CD14-positive monocyte (primary cell): Measurements from ENCODE around the gene LZIC. TPM values are rescaled to one million over a fixed set of nuclear protein-coding genes. Genes with fewer than 3 reads are reported as not detected.
A peak's percentile ranks its signal among the peaks of the same experiment; 100 is the strongest.

Source experiments
- DNase-seq, 3 donors: peaks; one replicate each; pipeline ENCODE4 v3.0.0-alpha.2; 2011 to 2022
- H2AFZ ChIP-seq: 2 replicates; pipeline ENCODE4 v1.6.0; 2012; ENCODE audit warnings: mild to moderate bottlenecking, low read depth, low read length, inconsistent platforms; ENCODE audit not compliant: insufficient read depth, poor library complexity, severe bottlenecking
- H3K27ac ChIP-seq, 2 donors: 1 replicate in 1 of 2; 2 replicates in 1 of 2; pipeline ENCODE4 v1.5.1; 2012 to 2013; ENCODE audit warnings: low read length in 2 of 2, control low read depth in 1 of 2, inconsistent platforms in 1 of 2, low read depth in 1 of 2, mild to moderate bottlenecking in 1 of 2
- H3K27me3 ChIP-seq, 2 donors: one replicate each; pipeline versions ENCODE4 v1.6.0 to v1.6.1; 2011 to 2013; ENCODE audit warnings: low read length in 2 of 2; ENCODE audit not compliant: control insufficient read depth in 2 of 2, insufficient read depth in 2 of 2
- H3K36me3 ChIP-seq, 2 donors: replicated peaks in 1 of 2; 1 replicate in 1 of 2; 2 replicates in 1 of 2; pipeline versions ENCODE4 v1.5.1 to v1.6.1; 2012 to 2013; ENCODE audit warnings: low read length in 2 of 2, control low read depth in 1 of 2, inconsistent platforms in 1 of 2, mild to moderate bottlenecking in 1 of 2; ENCODE audit not compliant: insufficient read depth in 2 of 2, control insufficient read depth in 1 of 2
- H3K4me1 ChIP-seq, 2 donors: 1 replicate in 1 of 2; 2 replicates in 1 of 2; pipeline versions ENCODE4 v1.5.1 to v1.6.1; 2012 to 2013; ENCODE audit warnings: low read length in 2 of 2, control low read depth in 1 of 2, inconsistent platforms in 1 of 2, mild to moderate bottlenecking in 1 of 2, moderate library complexity in 1 of 2; ENCODE audit not compliant: insufficient read depth in 2 of 2, control insufficient read depth in 1 of 2
- H3K4me2 ChIP-seq: replicated peaks from 2 replicates; pipeline ENCODE3; 2012; ENCODE audit warnings: low read length, moderate library complexity, mild to moderate bottlenecking; ENCODE audit not compliant: poor library complexity, severe bottlenecking; ENCODE audit errors: extremely low read depth
- H3K4me3 ChIP-seq, 3 experiments: fragments of 200-600 bp in 1 of 3; sonication (generic) in 1 of 3; replicated peaks in 1 of 3; 1 replicate in 2 of 3; 2 replicates in 1 of 3; pipeline ENCODE4 v1.5.1; 2011 to 2013; ENCODE audit warnings: low read length in 3 of 3, mild to moderate bottlenecking in 3 of 3, control low read depth in 2 of 3, low read depth in 2 of 3, inconsistent platforms in 1 of 3, moderate library complexity in 1 of 3
- H3K79me2 ChIP-seq: 2 replicates; pipeline ENCODE4 v1.6.0; 2012; ENCODE audit warnings: mild to moderate bottlenecking, control low read depth, inconsistent platforms, low read length, moderate library complexity; ENCODE audit not compliant: insufficient read depth
- H3K9ac ChIP-seq: 2 replicates; pipeline ENCODE4 v1.6.0; 2017; ENCODE audit warnings: low read length, mild to moderate bottlenecking; ENCODE audit not compliant: insufficient read depth, poor library complexity, severe bottlenecking
- H3K9me3 ChIP-seq, 2 donors: replicated peaks in 1 of 2; 1 replicate in 1 of 2; 2 replicates in 1 of 2; pipeline versions ENCODE4 v1.5.1 to v1.6.1; 2012 to 2013; ENCODE audit warnings: low read length in 2 of 2, control low read depth in 1 of 2; ENCODE audit not compliant: control insufficient read depth in 1 of 2, insufficient read depth in 1 of 2
- H4K20me1 ChIP-seq: 2 replicates; pipeline ENCODE4 v1.6.0; 2012; ENCODE audit warnings: mild to moderate bottlenecking, low read length, control low read depth, moderate library complexity; ENCODE audit not compliant: insufficient read depth
- H3K27ac Mint-ChIP-seq, 7 donors: one replicate each; pipeline ENCODE4 v1.8.0; 2020; ENCODE audit warnings: mild to moderate bottlenecking in 7 of 7, mixed read lengths in 7 of 7, moderate library complexity in 6 of 7, inconsistent platforms in 2 of 7
- H3K27me3 Mint-ChIP-seq, 3 donors: one replicate each; pipeline ENCODE4 v1.8.0; 2021 to 2022; ENCODE audit warnings: low read depth in 3 of 3, mild to moderate bottlenecking in 3 of 3, mixed read lengths in 3 of 3, moderate library complexity in 3 of 3, inconsistent platforms in 1 of 3
- H3K36me3 Mint-ChIP-seq, 2 donors: one replicate each; pipeline ENCODE4 v1.8.0; 2020; ENCODE audit warnings: mixed read lengths in 2 of 2, inconsistent platforms in 1 of 2, mild to moderate bottlenecking in 1 of 2
- H3K4me1 Mint-ChIP-seq: one replicate; pipeline ENCODE4 v1.8.0; 2020; ENCODE audit warnings: mild to moderate bottlenecking, mixed read lengths
- H3K4me3 Mint-ChIP-seq, 2 donors: one replicate each; pipeline ENCODE4 v1.8.0; 2020; ENCODE audit warnings: mild to moderate bottlenecking in 2 of 2, mixed read lengths in 2 of 2, moderate library complexity in 1 of 2
- H3K9me3 Mint-ChIP-seq, 7 donors: one replicate each; pipeline ENCODE4 v1.8.0; 2020 to 2022; ENCODE audit warnings: mixed read lengths in 7 of 7, mild to moderate bottlenecking in 6 of 7, moderate library complexity in 6 of 7, inconsistent platforms in 2 of 7
- WGBS: methylation state at CpG from one replicate; pipeline ENCODE4 v1.1.5; 2013; ENCODE audit warnings: missing lambda C conversion rate; ENCODE audit not compliant: insufficient coverage; 5-methylcytosine and 5-hydroxymethylcytosine counted together
- intact Hi-C, 2 donors: fragments of 100-400 bp; cut with micrococcal nuclease; formaldehyde crosslinking; loops; one replicate each; pipeline versions ENCODE4 v1.15.0 to v1.15.1; 2023
- polyA plus RNA-seq, 3 donors: library from polyadenylated mRNA; depleted of rRNA in 1 of 3; unstranded in 2 of 3; stranded (reverse) in 1 of 3; fragments of 300-500 nt in 2 of 3; fragments of >200 nt in 1 of 3; fragmentation: Illumina TruSeq in 2 of 3; gene quantifications; 1 replicate in 2 of 3; 2 replicates in 1 of 3; pipeline ENCODE4 v1.2.3, GENCODE V29; 2012 to 2021
- TF ChIP-seq, protein P1 (sequence below): fragments of 200-600 bp; IDR thresholded peaks from one replicate; pipeline ENCODE4 v1.8.0; 2022; ENCODE audit warnings: antibody characterized with exemption, mild to moderate bottlenecking

The LZIC gene
- polyA plus RNA-seq, 3 donors = 11.1 to 32.9 (median 28.2) TPM

DNA sequence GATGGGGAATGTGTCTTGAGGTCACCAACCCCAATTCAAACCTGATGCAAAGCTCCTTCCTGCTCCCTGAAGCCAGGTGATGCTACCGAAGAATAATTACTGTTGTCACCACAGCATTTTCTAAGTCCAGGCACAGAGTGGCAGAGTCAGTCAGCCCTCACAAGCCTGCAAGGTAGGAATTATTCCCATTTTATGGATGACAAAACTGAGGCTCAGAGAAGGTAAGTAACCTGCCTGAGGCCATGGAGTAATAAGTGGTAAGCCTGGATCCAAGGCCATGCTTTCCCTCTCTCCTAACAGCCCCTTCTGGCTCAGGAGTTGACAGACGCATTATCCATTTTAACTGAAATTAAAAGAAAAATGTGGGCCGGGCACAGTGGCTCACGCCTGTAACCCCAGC lies 56.1 kb downstream of the LZIC start:
- Histone ChIP-seq H3K4me2 (no peak overlapping the region), H2AFZ (no peak overlapping the region), H3K9me3 (no peaks in the 10 kb centered on the region), H3K9ac (no peak overlapping the region), H4K20me1 (peaks cover 3% of the 10 kb centered on the region), H3K4me3 (no peak overlapping the region), H3K27ac (no peak overlapping the region), H3K27me3 (no peaks in the 10 kb centered on the region), H3K36me3 (peaks cover 13 to 41% of the 10 kb centered on the region in 2 donors), H3K79me2 (peaks cover 58% of the 10 kb centered on the region), H3K4me1 (peaks cover 26 to 27% of the 10 kb centered on the region in 2 donors)
- TF ChIP-seq, protein P1, sequence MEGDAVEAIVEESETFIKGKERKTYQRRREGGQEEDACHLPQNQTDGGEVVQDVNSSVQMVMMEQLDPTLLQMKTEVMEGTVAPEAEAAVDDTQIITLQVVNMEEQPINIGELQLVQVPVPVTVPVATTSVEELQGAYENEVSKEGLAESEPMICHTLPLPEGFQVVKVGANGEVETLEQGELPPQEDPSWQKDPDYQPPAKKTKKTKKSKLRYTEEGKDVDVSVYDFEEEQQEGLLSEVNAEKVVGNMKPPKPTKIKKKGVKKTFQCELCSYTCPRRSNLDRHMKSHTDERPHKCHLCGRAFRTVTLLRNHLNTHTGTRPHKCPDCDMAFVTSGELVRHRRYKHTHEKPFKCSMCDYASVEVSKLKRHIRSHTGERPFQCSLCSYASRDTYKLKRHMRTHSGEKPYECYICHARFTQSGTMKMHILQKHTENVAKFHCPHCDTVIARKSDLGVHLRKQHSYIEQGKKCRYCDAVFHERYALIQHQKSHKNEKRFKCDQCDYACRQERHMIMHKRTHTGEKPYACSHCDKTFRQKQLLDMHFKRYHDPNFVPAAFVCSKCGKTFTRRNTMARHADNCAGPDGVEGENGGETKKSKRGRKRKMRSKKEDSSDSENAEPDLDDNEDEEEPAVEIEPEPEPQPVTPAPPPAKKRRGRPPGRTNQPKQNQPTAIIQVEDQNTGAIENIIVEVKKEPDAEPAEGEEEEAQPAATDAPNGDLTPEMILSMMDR = no peak
- intact Hi-C loops = no loop called here
- H3K27ac Mint-ChIP-seq = peak overlapping the region in 2 of 7 donors; percentile 24 to 37
- peaks cover 30% of the 10 kb centered on the region for H3K4me1 Mint-ChIP-seq
- H3K27me3 Mint-ChIP-seq = no peaks in the 10 kb centered on the region
- H3K4me3 Mint-ChIP-seq = no peak overlapping the region
- DNase-seq = no peak
- no peaks in the 10 kb centered on the region for H3K9me3 Mint-ChIP-seq
- WGBS = no CpG with 5 or more reads among the region's 4 CpGs
- peaks cover 48 to 68% of the 10 kb centered on the region in 2 donors for H3K36me3 Mint-ChIP-seq

DNA sequence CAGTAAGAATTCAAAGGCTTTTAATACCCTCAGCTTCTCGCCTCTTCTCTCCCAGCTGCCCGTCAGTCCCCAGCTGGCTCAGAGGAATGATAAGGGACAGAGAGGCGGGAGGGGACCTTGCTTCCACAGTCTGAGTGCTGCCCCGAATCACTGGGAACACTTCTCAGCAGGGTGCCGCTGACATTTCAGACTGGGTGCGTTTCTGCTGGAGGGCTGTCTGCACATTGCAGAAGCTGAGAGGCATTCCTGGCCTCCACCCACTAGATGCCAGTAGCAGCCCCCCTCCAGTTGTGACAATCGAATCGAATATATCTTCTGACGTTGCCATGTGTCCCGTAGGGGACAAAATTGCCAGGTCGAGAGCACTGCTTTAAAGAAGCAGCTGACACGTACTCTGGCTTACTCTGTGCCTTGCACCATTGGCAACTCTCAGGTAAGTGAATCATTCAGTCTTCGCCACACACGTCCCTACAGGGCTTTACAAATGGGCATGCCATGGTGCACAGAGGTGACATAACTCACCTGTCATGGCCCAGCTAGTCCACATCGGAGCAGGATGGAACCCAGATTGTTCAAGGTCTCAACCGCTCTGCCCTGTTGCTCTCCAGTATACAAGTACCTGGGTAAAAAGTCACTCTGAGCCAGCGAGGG lies 57.0 kb downstream of the LZIC start:
- Histone ChIP-seq H3K9ac (no peak overlapping the region), H3K27me3 (no peaks in the 10 kb centered on the region), H3K4me3 (no peak overlapping the region), H3K9me3 (no peaks in the 10 kb centered on the region), H3K4me2 (no peak overlapping the region), H3K79me2 (peaks cover 51% of the 10 kb centered on the region), H3K36me3 (peaks cover 13 to 41% of the 10 kb centered on the region in 2 donors), H4K20me1 (peaks cover 3% of the 10 kb centered on the region), H2AFZ (no peak overlapping the region), H3K4me1 (peaks cover 19 to 21% of the 10 kb centered on the region in 2 donors), H3K27ac (no peak overlapping the region)
- Mint-ChIP-seq H3K27ac (peak overlapping the region in 2 of 7 donors; percentile 33 to 61), H3K27me3 (no peaks in the 10 kb centered on the region), H3K4me1 (peaks cover 28% of the 10 kb centered on the region), H3K36me3 (peaks cover 51 to 69% of the 10 kb centered on the region in 2 donors), H3K4me3 (no peak overlapping the region), H3K9me3 (no peaks in the 10 kb centered on the region)
- peak in 1 of 3 donors; percentile 1 for DNase-seq
- intact Hi-C loops = no loop called here
- TF ChIP-seq, protein P1 = no peak
- 96% methylated on average over 16 of the region's 17 CpGs for WGBS
